Ishikawa (cell line): Measurements from ENCODE around the gene PKP1.

ENCODE experiments used
- CEBPB ChIP-seq: IDR thresholded peaks from 2 replicates; pipeline ENCODE4 v1.6.1; 2012
- FOXM1 ChIP-seq: IDR thresholded peaks from 2 replicates; pipeline ENCODE4 v1.6.1; 2012; ENCODE audit warnings: low read depth, borderline replicate concordance
- NFIC ChIP-seq: IDR thresholded peaks from 2 replicates; pipeline ENCODE4 v1.6.1; 2012
- TAF1 ChIP-seq: IDR thresholded peaks from 2 replicates; pipeline ENCODE4 v1.6.1; 2012; ENCODE audit warnings: low read depth, mild to moderate bottlenecking
- TEAD4 ChIP-seq: IDR thresholded peaks from 2 replicates; pipeline ENCODE4 v1.6.1; 2012
- TF ChIP-seq, protein P1 (sequence below): IDR thresholded peaks from 2 replicates; pipeline ENCODE4 v1.6.1; 2012
- TF ChIP-seq, protein P2 (sequence below): IDR thresholded peaks from 2 replicates; pipeline ENCODE4 v1.6.1; 2012; ENCODE audit warnings: low read depth, mild to moderate bottlenecking

DNA sequence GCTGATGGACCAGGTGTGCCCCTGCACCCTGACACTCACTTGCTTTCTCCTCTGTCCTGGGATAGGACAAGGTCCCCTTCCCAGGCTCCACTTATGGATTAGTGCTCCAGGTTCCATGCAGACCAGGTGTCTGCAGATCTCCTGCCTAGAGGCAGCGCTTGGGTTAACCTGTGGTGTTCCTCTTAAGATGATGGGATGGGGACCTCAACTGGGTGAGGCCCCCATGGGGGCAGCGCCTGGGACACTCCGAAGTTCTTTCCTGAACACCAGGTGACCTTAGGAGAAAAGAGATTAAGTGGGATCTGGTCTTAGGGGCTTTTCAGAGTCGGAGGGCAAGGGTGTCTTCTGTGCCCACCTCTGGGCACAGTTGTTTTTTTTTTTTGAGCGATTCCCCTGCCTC lies 72.9 kb downstream of the PKP1 start:
- TF ChIP-seq, protein P1, sequence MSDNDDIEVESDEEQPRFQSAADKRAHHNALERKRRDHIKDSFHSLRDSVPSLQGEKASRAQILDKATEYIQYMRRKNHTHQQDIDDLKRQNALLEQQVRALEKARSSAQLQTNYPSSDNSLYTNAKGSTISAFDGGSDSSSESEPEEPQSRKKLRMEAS = no peak
- TF ChIP-seq, protein P2, sequence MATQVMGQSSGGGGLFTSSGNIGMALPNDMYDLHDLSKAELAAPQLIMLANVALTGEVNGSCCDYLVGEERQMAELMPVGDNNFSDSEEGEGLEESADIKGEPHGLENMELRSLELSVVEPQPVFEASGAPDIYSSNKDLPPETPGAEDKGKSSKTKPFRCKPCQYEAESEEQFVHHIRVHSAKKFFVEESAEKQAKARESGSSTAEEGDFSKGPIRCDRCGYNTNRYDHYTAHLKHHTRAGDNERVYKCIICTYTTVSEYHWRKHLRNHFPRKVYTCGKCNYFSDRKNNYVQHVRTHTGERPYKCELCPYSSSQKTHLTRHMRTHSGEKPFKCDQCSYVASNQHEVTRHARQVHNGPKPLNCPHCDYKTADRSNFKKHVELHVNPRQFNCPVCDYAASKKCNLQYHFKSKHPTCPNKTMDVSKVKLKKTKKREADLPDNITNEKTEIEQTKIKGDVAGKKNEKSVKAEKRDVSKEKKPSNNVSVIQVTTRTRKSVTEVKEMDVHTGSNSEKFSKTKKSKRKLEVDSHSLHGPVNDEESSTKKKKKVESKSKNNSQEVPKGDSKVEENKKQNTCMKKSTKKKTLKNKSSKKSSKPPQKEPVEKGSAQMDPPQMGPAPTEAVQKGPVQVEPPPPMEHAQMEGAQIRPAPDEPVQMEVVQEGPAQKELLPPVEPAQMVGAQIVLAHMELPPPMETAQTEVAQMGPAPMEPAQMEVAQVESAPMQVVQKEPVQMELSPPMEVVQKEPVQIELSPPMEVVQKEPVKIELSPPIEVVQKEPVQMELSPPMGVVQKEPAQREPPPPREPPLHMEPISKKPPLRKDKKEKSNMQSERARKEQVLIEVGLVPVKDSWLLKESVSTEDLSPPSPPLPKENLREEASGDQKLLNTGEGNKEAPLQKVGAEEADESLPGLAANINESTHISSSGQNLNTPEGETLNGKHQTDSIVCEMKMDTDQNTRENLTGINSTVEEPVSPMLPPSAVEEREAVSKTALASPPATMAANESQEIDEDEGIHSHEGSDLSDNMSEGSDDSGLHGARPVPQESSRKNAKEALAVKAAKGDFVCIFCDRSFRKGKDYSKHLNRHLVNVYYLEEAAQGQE = no peak
- TF ChIP-seq NFIC (no peak), CEBPB (no peak), FOXM1 (no peak), TAF1 (no peak), TEAD4 (no peak)
